Left kidney (tissue), 2 donors: ENCODE results near the gene TAC3. TPM values are rescaled to one million over a fixed set of nuclear protein-coding genes. Genes with fewer than 3 reads are reported as not detected.
A peak's percentile ranks its signal among the peaks of the same experiment; 100 is the strongest.

Experiments used
- DNase-seq: peaks from one replicate; pipeline ENCODE4 v3.0.0-alpha.2; 2013
- polyA plus RNA-seq: library from polyadenylated mRNA; unstranded; fragments of 120-200 nt; gene quantifications from one replicate; pipeline ENCODE4 v1.2.1, GENCODE V29; 2013; ENCODE audit not compliant: insufficient read length

TAC3 gene
- polyA plus RNA-seq, 1 donor: 0.80 TPM

GRCh38 chr12:57005980-57006808 is 10.1 kb downstream of the TAC3 start, which contains the start of gene ZBTB39:
Gene ZBTB39, minus strand, starts transcription at chr12:57006546. Its CDS starts 1,629 bp downstream, at chr12:57004917.
- DNase-seq: peak; percentile 41

- DNase-seq: no peak
These were observed 11.7 kb downstream of the TAC3 start for GRCh38 chr12:57004651-57005050.

GRCh38 chr12:57003395-57003794 is 12.9 kb downstream of the TAC3 start:
- no peak for DNase-seq

- DNase-seq: peak; percentile 48
These were observed 14.9 kb downstream of the TAC3 start for GRCh38 chr12:57001448-57001906.

GRCh38 chr12:57000393-57000792 is 15.9 kb downstream of the TAC3 start:
- DNase-seq: no peak

GRCh38 chr12:56999456-56999855 is 16.9 kb downstream of the TAC3 start:
- DNase-seq: no peak

- no peak for DNase-seq
These were observed 17.3 kb downstream of the TAC3 start for GRCh38 chr12:56998981-56999380.

GRCh38 chr12:56998316-56998715 is 18.0 kb downstream of the TAC3 start:
- DNase-seq: no peak

GRCh38 chr12:56996793-56997545 is 19.4 kb downstream of the TAC3 start:
- no peak for DNase-seq

- DNase-seq: no peak
These were observed 20.3 kb downstream of the TAC3 start for GRCh38 chr12:56995930-56996496.

GRCh38 chr12:56995201-56995929 is 21.0 kb downstream of the TAC3 start:
- no peak for DNase-seq

GRCh38 chr12:56994231-56994746 is 22.0 kb downstream of the TAC3 start:
- no peak for DNase-seq

GRCh38 chr12:56993346-56993745 is 23.0 kb downstream of the TAC3 start:
- DNase-seq: no peak

- DNase-seq: no peak
These were observed 24.7 kb downstream of the TAC3 start for GRCh38 chr12:56991319-56992246.

- DNase-seq: no peak
These were observed 25.5 kb downstream of the TAC3 start for GRCh38 chr12:56990648-56991318.

GRCh38 chr12:56989861-56990610 is 26.3 kb downstream of the TAC3 start:
- no peak for DNase-seq

GRCh38 chr12:56988207-56988739 is 28.1 kb downstream of the TAC3 start:
- DNase-seq: no peak

- peak; percentile 68 for DNase-seq
These were observed 28.7 kb downstream of the TAC3 start for GRCh38 chr12:56987551-56988053.

- no peak for DNase-seq
These were observed 29.3 kb downstream of the TAC3 start for GRCh38 chr12:56987011-56987410.
